ENCODE results near the gene BRD7. TPM values are rescaled to one million over a fixed set of nuclear protein-coding genes. Genes with fewer than 3 reads are reported as not detected.
A peak's percentile ranks its signal among the peaks of the same experiment; 100 is the strongest.

Gene BRD7
- polyA plus RNA-seq, 3 donors = 11.4 to 33.0 (median 21.2) TPM

DNA sequence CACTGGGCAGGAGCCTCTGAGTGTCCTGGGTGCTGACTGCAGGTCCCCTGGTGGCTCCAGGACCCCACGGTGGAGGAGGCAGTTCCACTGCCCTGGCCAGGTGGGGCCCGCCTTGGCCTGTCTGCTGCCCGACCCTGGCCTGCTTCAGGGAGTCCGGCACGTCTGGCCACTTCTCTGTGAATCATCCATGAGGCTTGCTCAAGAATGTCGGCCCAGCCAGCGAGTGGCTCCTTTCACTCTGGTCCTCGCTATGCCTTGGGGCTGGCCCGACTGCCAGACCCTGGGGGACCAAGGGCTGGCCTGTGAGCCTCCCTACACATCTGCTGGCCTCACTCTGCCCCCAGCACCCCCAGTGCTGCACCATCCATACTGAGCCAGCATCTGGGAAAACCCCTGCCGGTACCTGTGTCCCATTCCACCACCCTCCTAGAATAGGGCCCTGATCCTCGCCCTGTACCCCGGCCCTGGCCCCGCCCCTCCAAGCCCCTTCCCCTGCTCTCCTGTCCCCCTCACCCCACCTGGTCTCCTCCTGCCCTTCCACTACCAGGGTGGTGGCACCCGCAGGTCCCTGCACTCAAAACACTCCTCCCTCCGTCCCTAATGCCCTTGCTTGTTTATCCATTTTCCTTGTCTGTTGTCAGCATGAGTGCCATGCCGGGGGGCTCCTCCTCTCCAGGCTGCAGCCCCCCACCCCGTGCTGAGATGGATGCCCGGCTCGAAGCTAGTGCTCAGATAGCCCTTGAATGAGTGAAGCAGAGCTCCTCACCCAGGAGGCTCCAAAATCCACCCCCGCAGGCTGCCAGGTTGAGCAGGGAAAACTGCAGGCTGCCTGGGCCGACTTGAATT lies 66.9 kb downstream of the BRD7 start:
- H3K4me2 ChIP-seq (replicated peaks; ENCODE audit: extremely low read depth, low read length, poor library complexity, severe bottlenecking) = no peak overlapping the region
- peaks cover 76 to 98% of the 10 kb centered on the region in 2 donors for H3K36me3 Mint-ChIP-seq
- H3K4me3 Mint-ChIP-seq = no peak overlapping the region
- no peaks in the 10 kb centered on the region for H3K4me1 Mint-ChIP-seq
- H3K4me3 ChIP-seq (replicated peaks in 1 of 3; ENCODE audit: low read depth in 2 of 3, low read length in 3 of 3) = no peak overlapping the region
- H3K9me3 Mint-ChIP-seq = no peaks in the 10 kb centered on the region
- H3K9me3 ChIP-seq (replicated peaks in 1 of 2; ENCODE audit: control insufficient read depth in 1 of 2, insufficient read depth in 1 of 2, low read length in 2 of 2) = no peaks in the 10 kb centered on the region
- H3K27ac ChIP-seq (ENCODE audit: low read depth in 1 of 2, low read length in 2 of 2) = no peak overlapping the region
- WGBS (ENCODE audit: insufficient coverage) = 91% methylated on average over 21 of the region's 21 CpGs
- peaks cover 97 to 100% of the 10 kb centered on the region in 2 donors for H3K36me3 ChIP-seq (replicated peaks in 1 of 2; ENCODE audit: control insufficient read depth in 1 of 2, insufficient read depth in 2 of 2, low read length in 2 of 2)
- H2AFZ ChIP-seq (ENCODE audit: insufficient read depth, low read depth, low read length, poor library complexity, severe bottlenecking) = no peak overlapping the region
- no peak for DNase-seq
- peaks cover 0 to 1% (median 0%) of the 10 kb centered on the region in 3 donors for H3K27me3 Mint-ChIP-seq (ENCODE audit: low read depth in 3 of 3)
- peaks cover 57% of the 10 kb centered on the region for H3K79me2 ChIP-seq (ENCODE audit: insufficient read depth, low read length)
- TF ChIP-seq, protein P1, sequence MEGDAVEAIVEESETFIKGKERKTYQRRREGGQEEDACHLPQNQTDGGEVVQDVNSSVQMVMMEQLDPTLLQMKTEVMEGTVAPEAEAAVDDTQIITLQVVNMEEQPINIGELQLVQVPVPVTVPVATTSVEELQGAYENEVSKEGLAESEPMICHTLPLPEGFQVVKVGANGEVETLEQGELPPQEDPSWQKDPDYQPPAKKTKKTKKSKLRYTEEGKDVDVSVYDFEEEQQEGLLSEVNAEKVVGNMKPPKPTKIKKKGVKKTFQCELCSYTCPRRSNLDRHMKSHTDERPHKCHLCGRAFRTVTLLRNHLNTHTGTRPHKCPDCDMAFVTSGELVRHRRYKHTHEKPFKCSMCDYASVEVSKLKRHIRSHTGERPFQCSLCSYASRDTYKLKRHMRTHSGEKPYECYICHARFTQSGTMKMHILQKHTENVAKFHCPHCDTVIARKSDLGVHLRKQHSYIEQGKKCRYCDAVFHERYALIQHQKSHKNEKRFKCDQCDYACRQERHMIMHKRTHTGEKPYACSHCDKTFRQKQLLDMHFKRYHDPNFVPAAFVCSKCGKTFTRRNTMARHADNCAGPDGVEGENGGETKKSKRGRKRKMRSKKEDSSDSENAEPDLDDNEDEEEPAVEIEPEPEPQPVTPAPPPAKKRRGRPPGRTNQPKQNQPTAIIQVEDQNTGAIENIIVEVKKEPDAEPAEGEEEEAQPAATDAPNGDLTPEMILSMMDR (IDR thresholded peaks at IDR 0.05) = no peak
- H4K20me1 ChIP-seq (ENCODE audit: insufficient read depth, low read length) = peaks cover 100% of the 10 kb centered on the region
- H3K27ac Mint-ChIP-seq = peak overlapping the region in 2 of 7 donors; percentile 6 to 72
- intact Hi-C loops (cut with micrococcal nuclease) = no loop called here
- H3K4me1 ChIP-seq (ENCODE audit: control insufficient read depth in 1 of 2, insufficient read depth in 2 of 2, low read length in 2 of 2) = no peaks in the 10 kb centered on the region
- H3K27me3 ChIP-seq (ENCODE audit: control insufficient read depth in 2 of 2, insufficient read depth in 2 of 2, low read length in 2 of 2) = no peaks in the 10 kb centered on the region
- H3K9ac ChIP-seq (ENCODE audit: insufficient read depth, low read length, poor library complexity, severe bottlenecking) = no peak overlapping the region

DNA sequence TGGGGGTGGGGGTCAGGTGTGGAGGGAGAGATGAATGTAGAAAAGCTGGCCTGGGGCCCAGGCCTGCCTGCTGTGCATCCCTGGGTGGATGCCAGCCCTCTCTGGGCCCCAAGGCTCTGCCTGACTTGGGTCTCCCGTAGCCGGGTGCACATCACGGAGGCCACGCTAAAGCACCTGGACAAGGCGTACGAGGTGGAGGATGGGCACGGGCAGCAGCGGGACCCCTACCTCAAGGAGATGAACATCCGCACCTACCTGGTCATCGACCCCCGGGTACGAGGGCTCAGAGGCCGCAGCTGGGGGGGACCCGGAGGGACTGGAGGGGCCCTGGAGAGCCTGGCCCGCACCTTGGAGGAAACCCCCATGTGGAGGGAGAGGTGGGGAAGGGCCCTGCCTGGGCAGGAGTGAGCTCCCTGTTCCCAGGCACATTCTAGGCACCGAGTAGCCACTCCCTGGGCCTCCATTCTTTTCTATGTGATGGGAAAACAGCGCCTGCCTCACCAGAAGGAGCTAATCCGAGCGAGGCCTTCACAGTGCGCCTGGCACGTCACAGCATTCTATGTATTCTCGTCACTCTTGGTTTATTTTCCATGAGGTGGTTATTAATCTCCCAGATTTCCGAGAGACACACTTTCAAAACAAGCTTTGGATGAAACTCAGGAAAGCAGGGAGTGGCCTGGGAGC lies 67.7 kb downstream of the BRD7 start:
- peak overlapping the region in 1 of 7 donors; percentile 63 for H3K27ac Mint-ChIP-seq
- DNase-seq = no peak

More for the DNA sequence above, 67.7 kb downstream of the BRD7 start:
- H3K4me2 ChIP-seq (replicated peaks; ENCODE audit: extremely low read depth, low read length, poor library complexity, severe bottlenecking) = no peak overlapping the region
- Mint-ChIP-seq H3K4me1 (no peaks in the 10 kb centered on the region), H3K27me3 (ENCODE audit: low read depth in 3 of 3) (no peaks in the 10 kb centered on the region), H3K36me3 (peaks cover 78 to 98% of the 10 kb centered on the region in 2 donors), H3K4me3 (no peak overlapping the region), H3K9me3 (no peaks in the 10 kb centered on the region)
- TF ChIP-seq, protein P1 (IDR thresholded peaks at IDR 0.05) = no peak
- intact Hi-C loops (cut with micrococcal nuclease) = no loop called here
- H2AFZ ChIP-seq (ENCODE audit: insufficient read depth, low read depth, low read length, poor library complexity, severe bottlenecking) = no peak overlapping the region
- no peak overlapping the region for H3K4me3 ChIP-seq (replicated peaks in 1 of 3; ENCODE audit: low read depth in 2 of 3, low read length in 3 of 3)
- H3K27ac ChIP-seq (ENCODE audit: low read depth in 1 of 2, low read length in 2 of 2) = no peak overlapping the region
- no peaks in the 10 kb centered on the region for H3K9me3 ChIP-seq (replicated peaks in 1 of 2; ENCODE audit: control insufficient read depth in 1 of 2, insufficient read depth in 1 of 2, low read length in 2 of 2)
- peaks cover 95 to 100% of the 10 kb centered on the region in 2 donors for H3K36me3 ChIP-seq (replicated peaks in 1 of 2; ENCODE audit: control insufficient read depth in 1 of 2, insufficient read depth in 2 of 2, low read length in 2 of 2)
- no peaks in the 10 kb centered on the region for H3K4me1 ChIP-seq (ENCODE audit: control insufficient read depth in 1 of 2, insufficient read depth in 2 of 2, low read length in 2 of 2)
- H3K27me3 ChIP-seq (ENCODE audit: control insufficient read depth in 2 of 2, insufficient read depth in 2 of 2, low read length in 2 of 2) = no peaks in the 10 kb centered on the region
- peaks cover 100% of the 10 kb centered on the region for H4K20me1 ChIP-seq (ENCODE audit: insufficient read depth, low read length)
- no peak overlapping the region for H3K9ac ChIP-seq (ENCODE audit: insufficient read depth, low read length, poor library complexity, severe bottlenecking)
- 98% methylated on average over 20 of the region's 23 CpGs for WGBS (ENCODE audit: insufficient coverage)
- peaks cover 61% of the 10 kb centered on the region for H3K79me2 ChIP-seq (ENCODE audit: insufficient read depth, low read length)
